Measurements from ENCODE around the gene SPINT1.

SPINT1 gene

DNA sequence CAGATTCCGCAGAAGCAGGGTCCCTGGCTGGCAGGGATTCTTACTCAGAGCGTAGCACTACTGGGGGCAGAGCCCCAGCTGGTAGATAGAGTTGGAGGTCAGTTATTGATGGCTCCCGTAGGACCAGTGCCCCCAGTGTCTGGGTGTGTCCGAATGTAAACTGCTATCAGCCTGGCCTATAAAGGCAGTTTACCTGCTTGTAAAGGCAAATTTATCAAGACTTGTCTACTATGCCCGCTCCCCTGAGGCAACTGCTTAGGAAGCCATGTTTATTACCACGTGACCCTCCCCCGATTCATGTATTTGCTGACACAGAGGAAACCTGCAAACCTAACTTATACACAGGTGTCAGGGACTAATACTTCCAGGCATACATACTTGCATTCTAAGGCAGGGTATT lies 14.7 kb upstream of the SPINT1 start:
- DNase-seq (ENCODE audit: low read depth, low spot score) = no peak

DNA sequence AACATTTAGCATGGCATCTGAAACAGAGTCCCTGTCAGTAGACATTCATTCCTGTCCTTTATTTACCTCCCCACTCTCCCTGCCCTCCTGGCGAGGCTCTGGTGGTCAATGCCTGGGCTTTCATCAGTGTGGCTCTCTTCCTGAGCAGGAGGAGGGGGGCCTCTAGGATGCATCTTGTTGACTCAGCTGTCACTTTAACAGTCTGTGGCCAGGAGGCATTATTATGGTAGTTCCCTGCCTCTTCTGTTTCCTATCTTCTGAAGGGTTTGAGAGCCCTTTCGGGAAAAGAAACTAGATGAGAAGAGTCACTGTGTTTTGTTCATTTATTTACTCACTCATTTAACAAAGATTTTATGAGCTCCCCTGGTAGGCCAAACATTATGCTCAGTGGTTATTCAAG lies 13.0 kb upstream of the SPINT1 start:
- DNase-seq (ENCODE audit: low read depth, low spot score) = no peak

DNA sequence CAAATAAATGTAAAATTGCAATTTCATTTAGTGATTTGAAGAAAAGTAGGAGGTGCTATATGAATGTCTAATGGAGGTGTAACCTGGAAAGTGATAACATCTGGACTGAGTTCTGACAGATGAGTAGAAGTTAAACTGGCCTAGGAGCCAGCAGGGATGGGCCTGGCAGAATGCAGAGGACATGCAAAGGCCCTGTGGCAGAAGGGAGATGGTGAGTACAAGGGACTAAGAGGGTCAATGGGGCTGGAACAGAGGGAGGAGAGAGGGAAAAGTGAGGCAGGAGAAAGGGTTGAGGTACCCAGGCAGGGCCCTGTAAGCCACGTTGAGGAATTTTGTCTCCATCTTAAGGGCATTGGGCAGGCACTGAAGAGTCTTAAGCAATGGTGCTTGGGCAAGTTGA lies 12.0 kb upstream of the SPINT1 start:
- DNase-seq (ENCODE audit: low read depth, low spot score) = no peak

DNA sequence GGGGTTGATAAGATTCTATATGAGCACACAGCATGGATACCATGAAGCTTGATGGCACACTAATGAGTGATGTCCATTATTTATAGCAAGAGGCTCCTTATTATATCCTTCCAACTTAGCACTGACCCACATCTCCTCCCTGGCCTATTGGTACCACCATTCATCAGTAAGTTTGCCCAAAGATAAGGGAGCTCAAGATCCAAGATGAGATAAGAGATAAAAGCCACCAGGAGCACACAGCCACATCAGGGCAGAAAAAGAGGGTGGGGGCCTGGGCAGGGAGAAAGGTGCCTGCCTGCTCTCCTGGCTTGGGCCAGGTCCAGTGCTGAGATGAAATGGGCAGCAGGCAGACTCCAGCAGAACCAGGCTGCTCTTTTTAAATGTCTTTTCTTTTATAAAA lies 10.9 kb upstream of the SPINT1 start:
- DNase-seq (ENCODE audit: low read depth, low spot score) = no peak

DNA sequence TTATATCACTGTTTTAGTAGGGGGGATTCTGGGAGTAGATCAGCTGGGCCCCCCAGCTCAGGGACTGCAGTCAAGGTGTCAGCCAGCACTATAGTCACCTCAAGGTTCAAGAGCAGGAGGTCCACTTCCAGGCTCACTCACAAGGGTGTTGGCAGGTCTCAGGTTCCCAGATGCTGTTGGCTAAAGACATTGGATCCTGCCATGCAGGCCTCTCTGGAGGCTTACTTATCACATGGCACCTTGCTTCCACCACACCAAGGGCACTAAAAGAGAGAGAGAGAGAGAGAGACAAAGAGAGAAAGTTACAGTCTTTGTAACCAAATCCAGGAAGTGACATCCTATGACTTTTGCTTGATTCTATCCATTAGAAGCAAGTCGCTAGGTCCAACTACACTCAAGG lies 7.8 kb upstream of the SPINT1 start:
- no peak for DNase-seq (ENCODE audit: low read depth, low spot score)

DNA sequence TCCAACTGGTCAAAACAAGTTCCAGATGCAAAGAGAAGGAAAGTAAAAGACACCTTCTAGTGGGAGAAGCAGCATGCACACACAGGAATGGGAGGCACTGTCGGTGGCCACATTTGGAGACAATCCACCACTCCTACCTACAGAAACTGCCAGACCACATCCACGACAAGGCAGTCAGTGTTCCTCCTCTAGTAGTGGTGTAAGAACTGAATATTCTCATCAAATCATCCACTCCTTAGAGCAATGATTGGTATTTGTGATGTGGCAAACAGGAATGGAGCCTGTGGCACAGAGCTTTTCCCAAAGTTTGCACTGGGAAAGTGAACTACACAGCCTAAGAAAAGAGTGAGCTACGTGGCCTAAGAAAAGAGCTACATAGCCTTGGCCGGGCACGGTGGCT lies 5.1 kb upstream of the SPINT1 start:
- no peak for DNase-seq (ENCODE audit: low read depth, low spot score)

DNA sequence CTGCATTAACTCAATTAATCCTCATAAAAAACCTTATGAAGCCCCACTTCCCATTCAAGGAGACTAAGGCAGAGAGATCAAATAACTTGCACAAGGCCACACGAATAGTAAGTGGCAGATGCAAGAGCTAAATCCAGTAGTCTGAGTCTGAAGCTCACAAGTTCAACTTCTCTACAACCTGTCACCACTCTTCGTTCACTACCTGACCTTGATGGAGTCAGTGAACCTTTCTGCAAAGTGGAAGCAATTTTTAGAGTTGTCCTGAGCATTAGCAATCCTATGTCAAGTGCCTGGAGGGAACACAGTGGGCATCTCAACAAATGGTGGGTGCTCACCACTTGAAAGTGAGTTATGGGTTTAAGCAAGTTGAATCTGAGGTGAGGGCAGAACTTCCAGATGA lies 2.1 kb upstream of the SPINT1 start:
- no peak for DNase-seq (ENCODE audit: low read depth, low spot score)

DNA sequence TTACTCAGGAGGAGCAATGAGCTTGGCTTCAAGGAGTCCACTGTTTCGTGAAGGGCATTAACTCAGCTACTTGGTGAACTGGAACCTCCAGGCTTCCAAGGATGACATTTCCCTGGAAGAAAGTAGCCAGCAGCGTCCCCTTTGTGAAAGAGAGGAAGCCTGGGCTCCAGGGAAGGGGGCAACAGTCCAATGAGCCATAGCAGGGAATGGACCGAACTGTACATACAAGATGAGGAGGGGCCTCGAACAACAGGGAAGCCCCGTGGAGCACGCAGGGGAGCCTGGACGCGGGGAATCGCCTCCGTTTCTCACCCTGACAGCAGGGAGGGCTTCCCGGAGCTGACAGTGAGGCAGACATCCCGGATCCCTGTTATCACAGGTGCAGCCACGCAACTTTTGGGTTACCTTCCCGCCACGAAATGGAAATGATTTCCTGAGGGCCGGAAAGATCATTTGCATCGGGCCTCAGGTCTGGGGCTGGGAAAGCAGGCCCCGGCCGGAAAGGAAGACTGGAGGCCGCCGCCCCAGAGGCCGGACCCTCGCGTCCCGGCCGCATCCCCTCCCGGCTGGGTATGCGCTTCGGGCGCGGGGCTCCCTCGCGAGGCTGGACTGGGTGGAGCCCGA lies 475 bp upstream of the SPINT1 start:
- no peak for DNase-seq (ENCODE audit: low read depth, low spot score)

DNA sequence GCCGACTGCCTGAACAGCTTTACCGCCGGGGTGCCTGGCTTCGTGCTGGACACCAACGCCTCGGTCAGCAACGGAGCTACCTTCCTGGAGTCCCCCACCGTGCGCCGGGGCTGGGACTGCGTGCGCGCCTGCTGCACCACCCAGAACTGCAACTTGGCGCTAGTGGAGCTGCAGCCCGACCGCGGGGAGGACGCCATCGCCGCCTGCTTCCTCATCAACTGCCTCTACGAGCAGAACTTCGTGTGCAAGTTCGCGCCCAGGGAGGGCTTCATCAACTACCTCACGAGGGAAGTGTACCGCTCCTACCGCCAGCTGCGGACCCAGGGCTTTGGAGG lies 815 bp downstream of the SPINT1 start:
- DNase-seq (ENCODE audit: low read depth, low spot score) = no peak

DNA sequence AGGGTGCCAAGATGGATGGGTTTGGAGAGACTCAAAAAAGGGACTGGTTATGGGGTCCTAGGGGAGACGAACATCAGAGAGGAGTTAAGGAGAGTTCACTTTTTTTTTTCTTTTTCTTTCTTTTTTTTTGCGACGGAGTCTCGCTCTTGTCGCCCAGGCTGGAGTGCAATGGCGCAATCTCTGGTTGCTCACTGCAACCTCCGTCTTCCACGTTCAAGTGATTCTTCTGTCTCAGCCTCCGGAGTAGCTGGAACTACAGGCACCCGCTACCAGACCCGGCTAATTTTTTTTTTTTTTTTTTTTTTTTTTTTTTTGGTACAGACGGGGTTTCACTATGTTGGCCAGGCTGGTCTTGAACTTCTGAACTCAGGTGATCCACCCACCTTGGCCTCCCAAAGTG lies 1.2 kb downstream of the SPINT1 start:
- DNase-seq (ENCODE audit: low read depth, low spot score) = no peak

DNA sequence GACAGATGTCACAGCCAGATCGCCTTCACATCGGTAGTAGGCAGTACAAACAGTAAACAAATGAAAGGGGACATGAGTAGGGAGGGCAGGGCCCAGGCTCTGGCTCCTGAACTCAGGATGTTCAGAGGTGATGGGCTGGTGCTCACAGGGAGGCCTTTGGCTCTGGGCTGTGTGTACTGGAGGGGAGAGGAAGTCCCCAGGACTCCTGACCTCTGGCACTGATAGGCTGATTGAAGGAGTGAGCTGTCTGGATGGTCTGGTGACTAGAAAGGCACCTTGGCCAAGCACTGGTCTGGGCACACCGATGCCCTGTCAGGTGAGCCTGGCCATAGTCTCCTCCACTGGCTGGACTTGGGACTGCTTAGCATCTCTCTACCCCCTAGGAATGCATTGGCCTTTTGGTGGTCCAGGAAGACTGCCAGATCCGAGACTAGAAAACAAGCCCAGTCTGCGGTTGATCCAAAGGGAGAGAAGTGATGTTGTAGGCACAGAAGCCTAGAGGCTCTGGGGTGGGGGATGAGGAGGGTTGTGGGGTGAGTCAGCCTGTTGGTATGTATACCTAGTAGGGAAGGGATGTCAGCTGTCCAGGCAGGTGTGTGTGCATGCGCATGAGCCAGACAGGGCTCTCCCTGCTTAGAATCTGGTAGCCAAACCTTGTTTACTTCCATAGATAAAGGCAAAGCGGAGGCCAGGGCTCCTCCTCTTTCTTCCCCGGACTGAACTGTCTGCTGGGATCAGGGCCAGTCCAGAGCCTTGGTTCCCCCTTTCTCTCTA lies 1.9 kb downstream of the SPINT1 start:
- no peak for DNase-seq (ENCODE audit: low read depth, low spot score)

DNA sequence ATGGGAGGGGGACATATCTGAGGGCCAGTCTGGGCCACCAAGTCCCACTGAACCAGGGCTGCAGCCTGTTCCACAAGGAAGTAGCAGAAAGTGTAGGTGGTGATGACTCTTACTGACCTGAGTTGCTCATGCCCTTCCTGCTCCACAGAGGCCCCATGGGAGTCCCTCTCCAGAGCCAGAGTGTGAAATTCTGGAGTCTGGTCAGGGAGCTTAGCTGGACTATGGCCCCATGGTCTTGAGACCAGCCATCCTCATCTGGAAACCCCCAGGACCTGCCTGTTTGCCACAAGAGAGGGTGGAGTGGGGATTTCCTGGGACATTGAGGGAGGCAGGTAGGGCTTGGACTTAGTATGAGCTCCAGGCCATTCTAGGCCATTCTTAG lies 3.0 kb downstream of the SPINT1 start:
- no peak for DNase-seq (ENCODE audit: low read depth, low spot score)

DNA sequence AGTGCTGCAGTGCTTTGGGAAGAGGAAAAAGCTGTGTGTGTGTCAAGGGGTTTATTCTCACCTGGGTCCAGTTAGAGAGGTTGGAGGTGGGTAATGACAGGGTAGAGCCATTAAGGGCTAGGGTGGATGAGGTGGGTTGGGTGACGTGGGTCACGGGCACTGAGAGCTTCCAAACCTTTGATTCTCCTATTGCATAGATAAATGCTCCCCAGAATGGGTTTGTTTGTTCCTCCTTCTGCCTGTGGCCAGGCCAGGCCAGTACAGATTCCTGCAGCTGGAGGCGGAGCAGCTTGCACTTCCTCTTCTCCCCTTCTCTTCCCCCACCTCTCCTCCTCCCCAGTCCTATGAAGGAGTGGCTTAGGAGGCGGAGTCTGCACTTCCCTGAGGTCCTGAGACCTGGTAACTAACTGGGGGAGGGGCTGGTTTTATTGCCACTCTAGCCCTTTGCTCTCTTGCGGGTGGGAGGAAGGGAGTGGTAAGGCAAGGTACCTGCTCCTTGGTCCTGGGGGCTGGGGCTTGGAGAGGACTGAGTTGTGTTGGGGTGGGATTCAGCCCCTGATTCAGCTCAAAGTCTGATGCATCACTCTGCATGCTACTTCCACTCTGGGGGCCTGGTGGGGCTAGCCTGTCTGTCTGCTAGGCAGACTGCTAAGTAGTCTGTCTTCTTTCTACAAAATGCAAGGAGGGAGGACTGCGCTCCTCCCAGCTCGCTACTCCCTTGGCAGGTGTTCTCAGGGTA lies 3.5 kb downstream of the SPINT1 start:
- no peak for DNase-seq (ENCODE audit: low read depth, low spot score)

DNA sequence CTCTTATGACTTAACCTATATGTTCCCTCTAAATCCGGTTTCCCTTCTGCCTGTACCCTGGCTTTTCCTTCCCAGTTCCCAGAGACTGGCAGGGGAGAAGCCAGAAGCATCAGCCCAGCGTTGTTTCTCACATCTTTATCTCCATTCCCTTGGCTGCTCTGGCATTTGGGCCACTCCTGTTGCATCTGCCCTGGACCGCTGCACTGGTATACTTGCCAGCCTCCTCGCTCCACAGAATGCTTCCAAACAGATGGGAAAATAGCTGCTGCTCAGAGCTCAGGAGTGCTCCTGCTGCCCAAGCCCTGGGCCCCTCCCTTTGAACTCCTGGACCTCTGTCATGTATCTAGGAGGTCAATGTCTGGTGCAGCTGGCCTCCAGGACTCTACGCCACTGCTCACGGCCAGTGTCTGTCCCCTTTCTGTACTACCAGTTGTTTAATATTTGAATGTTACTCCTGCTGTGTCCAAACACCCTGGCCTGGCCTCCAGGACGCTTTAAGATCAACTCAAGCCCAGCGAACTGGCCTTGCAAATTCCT lies 6.8 kb downstream of the SPINT1 start:
- no peak for DNase-seq (ENCODE audit: low read depth, low spot score)

DNA sequence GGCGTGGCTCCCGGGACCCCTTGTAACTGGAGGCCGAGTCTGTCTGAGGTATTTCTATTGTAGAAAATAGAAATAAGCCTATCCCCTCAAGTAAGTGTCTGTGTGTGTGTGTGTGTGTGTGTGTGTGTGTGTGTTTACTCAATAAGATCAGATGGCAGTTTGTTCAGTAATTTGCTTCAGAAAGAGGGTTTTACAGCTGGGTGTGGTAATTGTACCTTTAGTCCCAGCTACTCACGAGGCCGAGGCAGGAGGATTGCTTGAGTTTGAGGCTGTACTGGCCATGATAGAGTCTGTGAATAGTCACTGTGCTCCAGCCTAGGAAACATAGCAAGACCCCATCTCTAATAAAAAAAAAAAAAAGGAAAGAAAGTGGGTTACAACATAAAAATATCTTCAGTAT lies 8.7 kb downstream of the SPINT1 start:
- DNase-seq (ENCODE audit: low read depth, low spot score) = no peak

DNA sequence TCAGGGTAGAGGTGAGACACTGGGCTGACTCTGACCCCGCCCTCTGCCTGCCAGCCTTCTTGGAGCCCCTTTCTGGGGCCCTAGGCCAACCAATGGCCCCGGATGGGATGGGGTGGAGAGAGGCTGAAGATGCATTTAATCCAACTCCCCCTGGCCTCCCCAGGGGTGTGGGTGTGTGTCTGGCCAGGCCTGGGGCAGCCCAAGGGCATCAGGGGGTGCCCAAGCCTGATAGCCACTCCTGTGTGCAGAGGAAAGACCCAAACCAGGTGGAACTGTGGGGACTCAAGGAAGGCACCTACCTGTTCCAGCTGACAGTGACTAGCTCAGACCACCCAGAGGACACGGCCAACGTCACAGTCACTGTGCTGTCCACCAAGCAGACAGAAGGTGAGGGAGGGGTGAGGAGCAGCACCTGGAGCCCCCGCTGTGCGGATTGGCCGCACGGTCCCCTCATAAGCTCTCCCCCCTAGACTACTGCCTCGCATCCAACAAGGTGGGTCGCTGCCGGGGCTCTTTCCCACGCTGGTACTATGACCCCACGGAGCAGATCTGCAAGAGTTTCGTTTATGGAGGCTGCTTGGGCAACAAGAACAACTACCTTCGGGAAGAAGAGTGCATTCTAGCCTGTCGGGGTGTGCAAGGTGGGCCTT lies 9.5 kb downstream of the SPINT1 start:
- no peak for DNase-seq (ENCODE audit: low read depth, low spot score)

DNA sequence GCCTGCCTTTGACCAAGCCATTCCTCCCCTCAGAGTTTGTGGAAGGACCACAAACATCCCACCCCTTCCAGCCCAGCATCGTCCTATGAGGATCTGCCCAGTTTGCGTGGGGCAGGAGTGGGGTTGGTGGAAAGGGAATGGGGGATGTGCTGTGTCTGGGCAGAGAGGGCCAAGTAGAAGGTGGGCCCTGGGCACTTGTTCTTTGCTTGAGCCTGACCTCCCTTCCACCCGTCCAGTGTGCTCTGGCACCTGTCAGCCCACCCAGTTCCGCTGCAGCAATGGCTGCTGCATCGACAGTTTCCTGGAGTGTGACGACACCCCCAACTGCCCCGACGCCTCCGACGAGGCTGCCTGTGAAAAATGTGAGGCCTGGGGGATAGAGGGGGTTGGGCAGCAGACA lies 10.3 kb downstream of the SPINT1 start:
- DNase-seq (ENCODE audit: low read depth, low spot score) = no peak

DNA sequence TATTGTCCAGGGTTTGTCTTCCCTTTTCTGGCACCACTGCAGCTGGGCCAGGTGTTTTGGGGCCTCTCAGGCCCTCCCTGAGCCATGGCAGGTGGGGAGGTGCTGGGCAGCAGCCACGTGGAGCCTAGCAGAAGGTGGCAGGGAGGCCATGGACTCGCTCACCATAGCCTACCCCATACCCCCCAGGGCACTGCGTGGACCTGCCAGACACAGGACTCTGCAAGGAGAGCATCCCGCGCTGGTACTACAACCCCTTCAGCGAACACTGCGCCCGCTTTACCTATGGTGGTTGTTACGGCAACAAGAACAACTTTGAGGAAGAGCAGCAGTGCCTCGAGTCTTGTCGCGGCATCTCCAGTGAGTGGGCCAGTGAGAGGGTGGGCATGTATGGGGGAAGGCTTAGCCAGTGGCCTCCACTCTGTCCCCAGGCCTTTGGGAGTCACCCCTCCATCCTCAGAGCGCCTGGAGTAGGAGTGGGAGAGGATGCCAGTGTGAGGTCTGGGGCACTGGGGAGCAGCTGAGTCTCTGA lies 11.9 kb downstream of the SPINT1 start:
- no peak for DNase-seq (ENCODE audit: low read depth, low spot score)

DNA sequence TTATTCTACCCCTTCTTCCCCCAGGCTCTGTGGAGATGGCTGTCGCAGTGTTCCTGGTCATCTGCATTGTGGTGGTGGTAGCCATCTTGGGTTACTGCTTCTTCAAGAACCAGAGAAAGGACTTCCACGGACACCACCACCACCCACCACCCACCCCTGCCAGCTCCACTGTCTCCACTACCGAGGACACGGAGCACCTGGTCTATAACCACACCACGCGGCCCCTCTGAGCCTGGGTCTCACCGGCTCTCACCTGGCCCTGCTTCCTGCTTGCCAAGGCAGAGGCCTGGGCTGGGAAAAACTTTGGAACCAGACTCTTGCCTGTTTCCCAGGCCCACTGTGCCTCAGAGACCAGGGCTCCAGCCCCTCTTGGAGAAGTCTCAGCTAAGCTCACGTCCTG lies 12.9 kb downstream of the SPINT1 start:
- DNase-seq (ENCODE audit: low read depth, low spot score) = no peak

DNA sequence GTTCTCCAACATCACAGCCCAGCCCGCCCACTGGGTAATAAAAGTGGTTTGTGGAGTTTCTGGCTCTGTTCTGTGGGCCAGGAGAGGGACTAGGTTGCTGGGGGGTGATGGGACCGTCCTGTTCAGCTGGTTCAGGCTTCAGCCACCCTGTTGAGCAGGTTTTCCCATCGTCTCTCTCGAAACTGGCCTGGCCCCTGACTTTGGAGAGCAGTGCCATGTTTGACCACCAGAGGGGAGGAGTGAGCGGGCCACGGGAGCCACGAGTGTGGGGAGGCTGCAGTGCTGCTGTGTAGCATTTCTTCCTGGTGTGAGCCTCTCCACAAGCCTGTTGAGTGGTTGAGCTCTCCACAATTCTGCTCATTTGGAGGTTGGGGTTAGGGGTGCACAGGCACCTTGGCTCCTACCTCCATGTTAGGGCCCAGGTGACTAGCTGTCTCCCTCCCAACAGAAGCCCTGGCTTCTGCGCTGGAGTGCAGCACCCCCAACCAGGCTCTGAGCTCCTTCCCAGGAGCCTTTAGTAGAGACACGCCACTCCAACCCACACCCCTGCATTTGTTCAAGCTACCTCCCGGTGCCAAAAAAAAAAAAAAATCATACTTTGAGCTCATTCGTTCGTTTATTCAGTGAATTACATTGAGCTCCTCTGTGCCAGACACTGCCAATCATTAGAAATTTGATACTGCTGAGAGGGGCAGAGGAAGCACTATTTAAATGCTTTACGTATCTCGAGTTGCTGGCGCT lies 13.9 kb downstream of the SPINT1 start:
- DNase-seq (ENCODE audit: low read depth, low spot score) = peak; percentile 69

DNA sequence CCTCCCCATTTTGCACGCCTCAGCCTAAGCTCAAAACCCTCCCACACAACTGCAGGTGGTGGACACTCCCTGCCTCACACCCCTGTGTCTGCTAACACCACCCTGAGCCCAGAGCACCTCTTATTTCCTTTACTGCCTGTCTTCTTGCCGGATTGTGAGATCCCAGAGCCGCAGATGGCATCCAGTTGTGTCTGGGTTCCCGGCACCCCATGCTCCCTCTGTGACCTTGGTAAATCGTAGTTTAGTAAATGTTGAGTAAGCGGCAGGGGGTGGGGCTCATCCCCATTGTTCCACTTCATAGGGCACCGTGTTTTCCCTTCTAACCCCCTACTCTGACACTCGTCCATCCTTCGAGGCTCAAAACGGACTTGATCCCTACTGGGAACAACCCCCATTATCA lies 14.9 kb downstream of the SPINT1 start:
- DNase-seq (ENCODE audit: low read depth, low spot score) = no peak

All from activated naive CD8-positive, alpha-beta T cell treated with anti-CD3 and anti-CD28 coated beads, Interleukin-2, amount 50 U/mL, for 16 hours (primary cell).